SIG-M5 (cell line): ENCODE results near the gene KNOP1.

Experiments used
- DNase-seq: peaks from one replicate; lab custom pipeline; 2025; lab: John Stamatoyannopoulos, UW

Gene KNOP1

GRCh38 chr16:19707569-19708295, 10.3 kb downstream of the KNOP1 start:
- no peak for DNase-seq

GRCh38 chr16:19706846-19707245, 11.2 kb downstream of the KNOP1 start:
- no peak for DNase-seq

DNA sequence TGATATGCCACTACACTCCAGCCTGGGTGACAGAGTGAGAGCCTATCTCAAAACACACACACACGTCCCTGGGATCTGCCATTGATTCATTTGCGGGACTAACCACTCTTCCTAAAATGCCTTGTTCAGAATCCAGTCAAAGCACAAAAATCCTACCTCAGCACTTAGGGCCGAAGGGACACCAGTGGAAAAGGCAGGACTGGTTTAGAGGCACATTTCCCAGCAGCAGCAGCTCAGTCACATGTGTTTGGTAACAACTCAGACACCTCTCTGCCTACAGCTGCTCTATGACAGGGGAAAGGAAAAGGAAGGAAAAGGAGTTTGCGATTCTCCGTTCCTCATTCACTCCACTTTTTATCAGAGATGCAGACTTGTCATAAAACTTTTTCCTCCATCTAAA, 12.2 kb downstream of the KNOP1 start:
- DNase-seq, result no peak

DNA sequence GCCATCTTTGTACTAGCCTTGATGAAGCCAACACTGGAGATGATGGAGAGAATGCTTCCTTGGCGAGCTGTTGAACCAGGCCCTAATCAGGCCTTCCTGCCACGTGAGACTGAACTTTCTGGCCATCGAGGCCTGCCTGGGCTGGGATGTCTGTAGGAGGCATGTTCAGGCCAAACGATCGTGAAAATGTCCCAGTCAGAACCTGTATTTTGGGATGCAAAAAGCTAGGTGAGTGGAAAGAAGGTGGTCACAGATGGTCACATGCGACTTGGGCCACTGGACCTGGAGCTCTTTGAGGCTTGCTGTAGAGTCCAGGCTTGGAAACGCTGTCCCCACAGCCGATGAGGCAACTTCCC, 12.9 kb downstream of the KNOP1 start:
- no peak for DNase-seq

DNA sequence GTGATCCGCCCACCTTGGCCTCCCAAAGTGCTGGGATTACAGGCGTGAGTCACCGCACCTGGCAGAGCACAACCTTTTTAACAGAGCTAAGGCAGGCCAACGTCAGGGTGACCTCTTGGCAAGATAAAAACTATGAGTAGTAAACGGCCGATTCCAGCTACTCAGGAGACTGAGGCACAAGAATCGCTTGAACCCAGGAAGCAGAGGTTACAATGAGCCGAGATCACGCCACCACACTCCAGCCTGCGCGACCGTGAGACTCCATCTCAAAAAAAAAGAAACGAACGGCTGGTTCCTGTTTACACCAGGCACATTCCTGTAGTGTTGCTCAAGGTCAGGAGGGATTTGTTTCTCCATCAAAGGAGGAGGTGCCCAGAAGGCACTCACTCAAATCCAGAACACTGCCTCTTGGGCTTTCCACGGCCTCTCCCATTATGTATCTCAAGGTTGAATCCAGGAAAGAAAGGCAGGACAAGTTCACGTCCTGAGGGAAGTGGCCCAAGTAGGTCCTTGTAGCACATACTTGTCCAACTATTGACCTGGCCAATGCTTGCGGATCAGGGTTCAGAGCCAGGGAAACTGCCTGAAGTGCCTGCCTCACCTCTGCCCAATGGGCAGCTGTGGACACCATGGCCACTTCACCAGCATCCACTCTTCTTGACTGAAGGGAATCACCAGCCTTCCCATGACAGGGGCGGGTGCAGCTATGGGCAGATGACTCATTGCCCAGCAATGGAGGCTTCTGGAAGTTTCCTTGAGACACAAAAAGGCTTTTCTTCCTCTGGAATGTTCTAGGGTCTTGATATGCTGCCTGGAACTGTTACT, 13.5 kb downstream of the KNOP1 start:
- DNase-seq, result no peak

GRCh38 chr16:19703172-19703889, 14.7 kb downstream of the KNOP1 start:
- DNase-seq, result no peak

- no peak for DNase-seq
These were observed 16.9 kb downstream of the KNOP1 start for GRCh38 chr16:19701091-19701490.

DNA sequence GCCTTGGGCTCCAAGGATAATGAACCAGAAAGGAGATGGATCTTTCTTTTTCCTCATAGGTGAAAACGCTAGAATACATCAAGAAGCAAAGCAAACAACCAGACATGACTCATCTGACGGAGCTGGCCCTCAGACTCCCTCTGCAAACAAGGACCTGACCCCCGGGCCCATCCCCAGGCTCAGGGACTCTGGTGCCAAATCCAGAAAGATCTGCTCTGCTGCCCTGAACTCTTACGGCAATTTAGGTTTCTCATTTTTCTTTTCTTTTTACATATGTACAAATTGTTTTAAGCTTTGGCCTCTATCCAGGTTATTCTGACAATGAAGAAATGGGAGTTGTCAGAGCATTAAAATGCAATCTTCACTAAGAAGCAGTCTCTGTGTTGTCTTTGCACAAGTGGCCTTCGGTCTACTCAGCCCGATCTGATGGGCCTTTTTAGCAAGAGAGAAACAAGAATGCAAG, 17.7 kb downstream of the KNOP1 start:
- no peak for DNase-seq

DNA sequence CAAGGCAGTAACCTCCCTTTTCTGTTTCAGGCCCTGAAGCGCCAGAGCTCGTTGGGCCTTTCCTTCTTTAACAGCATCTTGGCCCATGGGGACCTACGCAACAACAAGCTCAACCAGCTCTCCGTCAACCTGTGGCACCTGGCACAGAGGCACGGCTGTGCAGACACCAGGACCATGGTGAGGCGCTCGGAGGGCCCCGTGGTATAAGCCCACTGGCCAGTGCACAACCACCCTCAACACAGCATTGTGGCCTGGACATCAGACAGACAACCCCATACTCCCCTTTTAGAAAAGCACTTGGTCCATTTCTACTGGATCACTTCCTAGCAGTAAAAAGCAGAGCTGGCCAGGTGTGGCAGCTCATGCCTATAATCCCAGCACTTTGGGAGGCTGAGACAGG, 18.6 kb downstream of the KNOP1 start:
- DNase-seq, result no peak

DNA sequence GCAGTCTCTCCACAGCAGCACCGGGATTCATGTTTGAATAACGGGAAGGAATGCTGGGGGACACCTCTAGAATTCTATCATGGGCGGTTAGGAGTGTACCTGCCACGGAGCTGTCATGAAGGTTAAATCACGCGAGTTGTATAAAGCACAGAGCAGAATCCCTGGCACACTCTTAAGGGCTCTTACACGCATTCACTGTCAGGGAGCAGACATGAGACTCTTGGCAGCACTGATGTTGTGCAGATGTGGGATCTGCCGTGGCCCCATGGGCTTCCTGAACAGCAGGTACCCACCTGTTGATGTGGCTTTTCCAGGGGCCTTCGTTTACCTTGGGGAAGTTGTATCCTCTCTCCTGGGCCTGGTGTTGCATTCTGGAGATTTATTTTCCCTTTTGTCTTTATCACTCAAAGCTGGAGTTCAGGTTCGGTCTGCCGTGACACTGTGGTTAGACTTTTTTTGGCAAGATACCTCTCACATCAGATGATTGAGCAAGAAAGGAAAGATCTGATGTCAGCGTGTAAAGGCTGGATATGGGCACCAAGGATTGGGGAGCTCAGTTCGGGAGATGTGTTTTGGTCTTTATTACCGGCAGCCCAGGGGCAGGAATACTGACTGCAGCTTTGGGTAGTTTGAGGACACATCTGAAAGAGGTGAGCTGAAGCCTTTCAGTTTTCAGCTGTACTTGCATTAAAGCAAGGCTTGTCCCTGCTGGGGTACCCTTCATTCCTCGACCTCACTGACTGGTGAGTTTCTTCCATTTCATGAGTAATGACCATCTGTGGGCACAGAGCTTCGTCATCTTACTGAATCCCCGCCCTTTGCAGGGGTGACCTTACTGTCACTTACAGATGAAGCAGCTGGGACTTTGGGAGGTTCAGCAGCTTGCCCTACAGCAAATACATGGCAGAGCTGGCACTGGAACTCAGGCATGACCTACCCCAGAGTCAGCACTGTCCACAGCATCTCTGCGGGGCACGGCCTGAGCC, 19.3 kb downstream of the KNOP1 start:
- DNase-seq, result no peak

DNA sequence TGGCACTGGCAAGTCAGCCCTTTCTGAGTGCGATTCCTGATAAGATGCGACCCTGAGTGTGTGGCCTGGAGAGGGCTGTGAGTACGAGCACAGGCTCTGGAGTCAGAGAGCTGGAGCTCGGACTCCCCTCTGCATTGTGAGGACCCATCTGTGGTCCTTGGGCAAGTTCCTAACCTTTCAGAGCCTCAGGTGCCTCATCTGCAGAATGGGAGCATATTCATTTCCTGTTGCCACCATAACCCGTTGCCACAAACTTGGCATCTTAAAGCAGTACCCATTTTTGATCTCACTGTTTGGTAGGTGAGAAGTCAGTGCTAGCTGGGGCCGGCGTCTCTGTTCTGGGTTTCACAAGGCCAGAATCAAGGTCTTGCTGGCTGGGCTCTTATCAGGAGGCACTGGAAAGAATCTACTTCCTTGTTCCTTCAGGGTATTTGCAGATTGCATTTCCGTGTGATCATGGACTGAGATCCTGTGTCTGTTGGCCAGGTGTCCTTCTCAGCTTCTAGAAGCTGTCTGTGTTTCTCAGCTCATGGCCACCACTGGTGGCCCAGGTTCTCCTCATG, 20.2 kb downstream of the KNOP1 start:
- DNase-seq, result no peak

DNA sequence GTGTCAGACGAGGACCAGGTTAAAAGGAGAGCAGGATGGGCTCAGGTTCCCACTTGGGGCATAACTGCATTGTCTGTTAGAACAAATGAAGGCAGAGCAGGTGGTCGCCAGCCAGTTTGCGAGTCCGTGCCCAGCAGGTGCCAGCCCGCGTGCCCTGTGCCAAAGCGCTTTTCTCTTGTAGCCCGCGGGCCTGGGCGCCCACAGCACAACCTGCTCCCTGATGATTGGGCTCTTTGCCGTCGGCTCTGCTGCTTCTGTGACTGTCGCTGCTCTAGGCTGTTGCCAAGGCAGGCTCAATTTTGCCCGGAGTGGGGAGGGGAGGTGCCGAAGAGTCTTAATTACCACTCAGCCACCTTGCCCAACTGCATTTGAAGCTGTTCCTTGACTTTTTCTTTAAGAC, 21.1 kb downstream of the KNOP1 start:
- DNase-seq, result no peak

DNA sequence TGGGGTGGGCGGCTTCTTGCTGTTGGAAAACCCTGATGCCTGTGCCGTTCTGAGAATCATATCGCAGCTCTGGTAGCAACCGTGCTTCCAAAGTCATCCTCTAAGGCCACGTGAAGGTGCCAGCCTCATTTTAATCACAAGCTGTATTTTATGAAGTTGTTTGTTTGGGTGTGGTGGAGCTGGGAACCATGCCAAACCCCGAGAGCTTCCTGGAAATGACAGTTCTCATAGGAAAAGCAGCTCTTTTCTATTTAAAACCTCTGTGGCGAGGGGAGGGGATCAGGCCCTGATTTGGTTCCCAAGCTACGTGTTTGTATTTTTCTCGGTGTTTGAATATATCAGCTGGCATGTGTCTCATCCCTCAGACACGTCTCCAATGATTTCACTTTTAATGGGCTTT, 21.7 kb downstream of the KNOP1 start:
- no peak for DNase-seq

DNA sequence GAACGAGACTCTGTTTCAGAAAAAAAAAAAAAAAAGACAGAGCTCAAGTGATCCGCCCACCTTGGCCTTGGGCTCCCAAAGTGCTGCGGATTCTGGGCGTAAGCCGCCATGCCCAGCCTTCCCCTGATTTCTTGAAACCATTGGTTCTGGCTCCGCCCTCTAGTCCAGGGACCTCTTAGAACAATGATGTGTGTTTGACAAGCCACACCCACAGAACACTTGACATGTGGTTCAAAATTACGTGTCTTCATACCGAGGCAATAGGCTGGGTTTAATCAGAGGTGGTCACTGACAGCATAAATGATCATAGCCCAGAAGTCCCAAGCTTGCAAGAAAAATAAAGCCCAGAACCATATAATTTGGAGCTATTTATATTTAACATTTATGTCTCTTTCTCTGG, 23.0 kb downstream of the KNOP1 start:
- no peak for DNase-seq

GRCh38 chr16:19691161-19691711, 26.8 kb downstream of the KNOP1 start:
- no peak for DNase-seq

DNA sequence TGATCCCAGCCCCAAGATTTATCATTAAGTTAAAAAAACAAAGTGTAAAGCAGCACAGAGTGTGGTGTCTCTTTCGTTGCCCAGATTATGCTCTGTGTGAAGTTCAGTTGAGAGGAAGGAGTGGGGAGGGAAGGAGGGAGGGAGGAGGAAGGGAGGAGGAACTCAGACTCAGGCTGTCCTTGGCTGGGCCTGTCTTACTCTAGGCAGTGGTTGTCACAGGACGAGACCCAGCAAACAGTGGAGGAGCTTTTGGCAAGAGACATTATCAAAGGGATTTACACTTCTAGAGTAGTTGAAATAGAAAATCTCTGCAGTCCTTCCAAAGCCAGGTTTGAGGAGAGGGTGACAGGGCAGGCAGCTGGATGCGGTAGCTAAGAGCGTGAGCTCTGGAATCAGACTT, 27.8 kb downstream of the KNOP1 start:
- DNase-seq, result no peak

DNA sequence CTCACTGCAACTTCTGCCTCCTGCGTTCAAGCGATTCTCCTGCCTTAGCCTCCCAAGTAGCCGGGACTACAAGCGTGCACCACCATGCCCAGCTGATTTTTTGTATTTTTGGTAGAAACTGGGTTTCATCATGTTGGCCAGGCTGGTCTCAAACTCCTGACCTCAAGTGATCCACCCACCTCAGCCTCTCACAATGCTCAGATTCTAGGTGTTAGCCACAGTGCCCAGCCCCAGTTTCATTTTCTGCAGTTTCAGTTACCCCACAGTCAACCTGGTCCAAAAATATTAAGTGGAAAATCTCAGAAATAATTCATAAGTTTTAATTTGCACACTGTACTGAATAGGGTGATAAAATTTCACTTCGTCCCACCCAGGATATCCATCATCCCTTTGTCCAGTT, 28.7 kb downstream of the KNOP1 start:
- no peak for DNase-seq

GRCh38 chr16:19688396-19689024, 29.5 kb downstream of the KNOP1 start:
- no peak for DNase-seq

- no peak for DNase-seq
These were observed 30.7 kb downstream of the KNOP1 start for GRCh38 chr16:19687279-19687678.

- DNase-seq, result no peak
These were observed 32.9 kb downstream of the KNOP1 start for GRCh38 chr16:19685176-19685575.
